Germinal center (tissue), 1 donor: Measurements from ENCODE around the gene POTEB3.
"Not testable (repeated sequence)": the region's sequence is repeated elsewhere in the genome, so short reads cannot be mapped to it uniquely, and the experiment has no call there.

ENCODE experiments used
- DNase-seq: peaks from one replicate; pipeline ENCODE4 v3.0.0; 2012; ENCODE audit warnings: mixed read lengths, low spot score

The POTEB3 gene

GRCh38 chr15:21440399-21440798 lies at the start of gene POTEB3:
Gene POTEB3 (minus strand): TSS chr15:21440499. CDS start chr15:21440011, 488 bp downstream.
- DNase-seq, result not testable (repeated sequence)

- not testable (repeated sequence) for DNase-seq
Observed at GRCh38 chr15:21453683-21454082, 13.4 kb upstream of the POTEB3 start.

GRCh38 chr15:21451920-21452563 lies 11.7 kb upstream of the POTEB3 start:
- not testable (repeated sequence) for DNase-seq

GRCh38 chr15:21451487-21451886 lies 11.2 kb upstream of the POTEB3 start:
- not testable (repeated sequence) for DNase-seq

- DNase-seq, result not testable (repeated sequence)
Observed at GRCh38 chr15:21407366-21407765, 32.9 kb downstream of the POTEB3 start.

GRCh38 chr15:21401531-21401930 lies 38.8 kb downstream of the POTEB3 start:
- DNase-seq, result not testable (repeated sequence)

- DNase-seq, result not testable (repeated sequence)
Observed at GRCh38 chr15:21399111-21399510, 41.2 kb downstream of the POTEB3 start.

- DNase-seq, result not testable (repeated sequence)
Observed at GRCh38 chr15:21398511-21398910, 41.8 kb downstream of the POTEB3 start.

GRCh38 chr15:21397656-21398055 lies 42.6 kb downstream of the POTEB3 start:
- DNase-seq, result not testable (repeated sequence)

GRCh38 chr15:21397186-21397585 lies 43.1 kb downstream of the POTEB3 start:
- DNase-seq, result not testable (repeated sequence)

- not testable (repeated sequence) for DNase-seq
Observed at GRCh38 chr15:21385961-21386360, 54.3 kb downstream of the POTEB3 start.

GRCh38 chr15:21383866-21384485 lies 56.3 kb downstream of the POTEB3 start:
- not testable (repeated sequence) for DNase-seq

- not testable (repeated sequence) for DNase-seq
Observed at GRCh38 chr15:21373682-21374081, 66.6 kb downstream of the POTEB3 start.

GRCh38 chr15:21369177-21369576 lies 71.1 kb downstream of the POTEB3 start:
- DNase-seq, result not testable (repeated sequence)

GRCh38 chr15:21368625-21369024 lies 71.7 kb downstream of the POTEB3 start:
- DNase-seq, result not testable (repeated sequence)
